HG02763 (cell line): Measurements from ENCODE around the gene QRICH2.
"Not testable (repeated sequence)": the region's sequence is repeated elsewhere in the genome, so short reads cannot be mapped to it uniquely, and the experiment has no call there.

Experiments
- ATAC-seq: cut with Tn5 transposase; IDR thresholded peaks from one replicate; pipeline ENCODE4 v1.9.1; 2021; ENCODE audit warnings: mild to moderate bottlenecking, moderate library complexity; ENCODE audit not compliant: unreplicated experiment

QRICH2 gene

DNA sequence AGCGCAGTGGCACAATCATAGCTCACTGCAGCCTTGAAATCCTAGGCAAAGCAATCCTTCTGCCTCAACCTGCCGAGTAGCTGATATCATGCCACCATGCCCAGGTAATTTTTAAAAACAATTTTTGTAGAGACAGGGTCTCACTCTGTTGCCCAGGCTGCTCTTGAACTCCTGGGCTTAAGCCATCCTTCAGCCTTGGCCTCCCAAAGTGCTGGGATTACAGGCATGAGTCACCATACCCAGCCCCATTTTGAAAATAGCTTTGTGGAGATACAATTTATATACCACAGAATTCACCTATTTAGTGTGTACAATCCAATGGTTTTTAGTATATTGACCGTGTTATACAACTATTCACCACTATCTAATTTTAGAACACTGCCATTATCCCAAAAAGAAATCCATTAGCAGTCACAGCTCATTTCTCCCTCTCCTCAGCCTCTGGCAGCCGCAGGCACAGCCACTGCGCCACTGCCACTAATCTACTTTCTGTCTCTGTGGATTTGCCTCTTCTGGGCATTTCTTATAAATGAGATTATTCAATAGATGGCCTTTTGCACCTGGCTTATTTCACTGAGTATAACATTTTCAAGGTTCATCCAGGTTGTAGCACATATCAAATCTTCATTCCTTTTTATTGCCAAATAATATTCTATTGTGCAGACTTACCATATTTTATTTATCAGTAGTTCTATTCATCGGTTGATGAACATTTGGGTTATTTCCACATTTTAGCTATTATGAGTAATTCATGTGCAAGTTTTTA is 74.3 kb downstream of the QRICH2 start:
- no peak for ATAC-seq

DNA sequence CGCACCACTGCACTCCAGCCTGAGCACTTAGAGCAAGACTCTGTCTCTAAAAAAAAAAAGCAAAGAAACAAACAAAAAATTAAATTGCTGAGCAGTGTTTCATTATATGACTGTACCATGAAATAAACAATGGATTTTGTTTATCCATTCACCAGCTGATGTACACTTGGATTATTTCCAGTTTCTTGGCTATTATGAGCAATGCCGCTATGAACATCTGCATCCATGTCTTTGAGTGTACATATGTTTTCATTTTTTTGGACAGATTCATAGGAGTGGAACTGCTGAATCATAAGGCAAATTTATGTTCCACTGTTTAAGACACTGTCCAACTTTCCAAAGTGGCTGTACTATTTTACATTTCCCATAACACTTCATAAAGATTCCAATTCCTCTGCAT is 75.7 kb downstream of the QRICH2 start:
- no peak for ATAC-seq

DNA sequence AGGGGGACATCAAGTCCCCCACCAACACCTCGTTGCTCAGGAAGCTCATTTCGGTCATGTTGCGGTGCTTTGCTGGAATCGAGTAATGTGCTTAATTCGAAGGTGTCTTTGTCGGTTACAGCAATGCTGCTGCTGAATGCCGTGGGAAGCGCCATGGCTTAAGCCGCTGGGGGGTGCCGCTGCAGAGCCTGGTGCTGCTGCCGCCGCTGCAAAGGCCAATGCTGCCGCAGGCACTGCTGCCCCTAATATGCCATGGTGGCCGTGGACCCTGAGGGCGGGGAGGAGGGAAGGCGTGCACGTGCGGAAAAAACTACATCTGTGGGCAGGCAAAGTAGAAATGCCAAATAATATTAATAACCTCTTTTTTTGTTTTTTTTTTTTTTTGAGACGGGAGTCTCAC is 81.3 kb downstream of the QRICH2 start:
- ATAC-seq: not testable (repeated sequence)

DNA sequence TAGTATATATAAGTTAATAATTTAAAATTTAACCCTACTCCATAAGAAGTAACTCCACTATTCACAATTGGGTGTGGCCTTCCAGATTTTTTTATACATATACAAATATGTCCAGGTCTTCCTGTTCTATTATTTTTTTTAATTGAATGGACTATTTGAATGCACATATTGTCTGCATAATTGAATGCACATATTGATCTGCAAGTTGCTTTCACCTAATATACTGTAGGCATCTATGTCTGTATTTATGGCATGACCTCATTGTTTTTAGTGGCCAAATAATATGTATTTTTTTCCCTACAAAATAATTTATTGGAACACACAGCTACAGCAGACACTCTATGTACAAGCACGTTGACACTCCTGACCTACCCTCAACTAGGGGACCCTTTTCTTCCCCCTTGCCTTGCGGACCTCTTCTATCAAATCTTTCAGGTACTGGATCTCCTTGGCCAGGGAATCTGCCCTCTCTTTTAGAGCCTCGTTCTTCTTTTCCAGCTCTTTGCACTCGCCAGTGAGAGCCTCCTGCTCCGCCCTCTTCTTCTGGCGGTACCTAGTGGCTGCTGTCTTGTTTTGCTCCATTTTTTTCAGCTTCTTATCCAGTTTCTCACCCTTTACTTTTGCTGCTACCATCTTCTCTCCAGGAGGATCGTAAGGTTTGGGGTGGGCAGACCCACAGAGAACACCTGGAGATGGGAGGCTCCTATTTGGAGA is 82.5 kb downstream of the QRICH2 start:
- ATAC-seq: not testable (repeated sequence)
